Type B pancreatic cell (in vitro differentiated cells): Measurements from ENCODE around the gene PHF21A. TPM values are rescaled to one million over a fixed set of nuclear protein-coding genes. Genes with fewer than 3 reads are reported as not detected.
A peak's percentile ranks its signal among the peaks of the same experiment; 100 is the strongest.

Source experiments
- DNase-seq: peaks from one replicate; pipeline ENCODE4 v3.0.0; 2021; ENCODE audit warnings: mixed read lengths; ENCODE audit not compliant: unreplicated experiment; ENCODE audit errors: extremely low spot score
- H3K27ac Mint-ChIP-seq: 2 replicates; pipeline ENCODE4 v1.8.0; 2021; ENCODE audit warnings: mild to moderate bottlenecking, mixed read lengths
- H3K27me3 Mint-ChIP-seq: 2 replicates; pipeline ENCODE4 v1.8.0; 2021; ENCODE audit warnings: mixed read lengths
- H3K36me3 Mint-ChIP-seq: 2 replicates; pipeline ENCODE4 v1.8.0; 2021; ENCODE audit warnings: mixed read lengths
- H3K4me1 Mint-ChIP-seq: one replicate; pipeline ENCODE4 v1.8.0; 2021; ENCODE audit warnings: mixed read lengths; ENCODE audit not compliant: unreplicated experiment
- H3K4me3 Mint-ChIP-seq: 2 replicates; pipeline ENCODE4 v1.8.0; 2021; ENCODE audit warnings: mild to moderate bottlenecking, mixed read lengths
- H3K9me3 Mint-ChIP-seq: 2 replicates; pipeline ENCODE4 v1.8.0; 2021; ENCODE audit warnings: mixed read lengths
- total RNA-seq: library from RNA; stranded (reverse); gene quantifications from 2 replicates; pipeline ENCODE4 v1.2.1, GENCODE V29; 2021; ENCODE audit warnings: low replicate concordance
- TF ChIP-seq, protein P1 (sequence below): fragments of 200-600 bp; sonication (generic); conservative IDR thresholded peaks from 2 replicates; pipeline ENCODE4 v1.5.0; 2021; ENCODE audit warnings: antibody characterized with exemption, mild to moderate bottlenecking

PHF21A gene
- total RNA-seq, 1 donor from 2014 or later = 62.4 TPM

GRCh38 chr11:45929486-45930030 lies 191.7 kb downstream of the PHF21A start:
- Mint-ChIP-seq H3K9me3 (no peaks in the 10 kb centered on the region), H3K36me3 (peaks cover 7% of the 10 kb centered on the region), H3K27me3 (peaks cover 9% of the 10 kb centered on the region), H3K27ac (peak overlapping the region; percentile 90), H3K4me1 (peaks cover 6% of the 10 kb centered on the region), H3K4me3 (no peak overlapping the region)
- TF ChIP-seq, protein P1, sequence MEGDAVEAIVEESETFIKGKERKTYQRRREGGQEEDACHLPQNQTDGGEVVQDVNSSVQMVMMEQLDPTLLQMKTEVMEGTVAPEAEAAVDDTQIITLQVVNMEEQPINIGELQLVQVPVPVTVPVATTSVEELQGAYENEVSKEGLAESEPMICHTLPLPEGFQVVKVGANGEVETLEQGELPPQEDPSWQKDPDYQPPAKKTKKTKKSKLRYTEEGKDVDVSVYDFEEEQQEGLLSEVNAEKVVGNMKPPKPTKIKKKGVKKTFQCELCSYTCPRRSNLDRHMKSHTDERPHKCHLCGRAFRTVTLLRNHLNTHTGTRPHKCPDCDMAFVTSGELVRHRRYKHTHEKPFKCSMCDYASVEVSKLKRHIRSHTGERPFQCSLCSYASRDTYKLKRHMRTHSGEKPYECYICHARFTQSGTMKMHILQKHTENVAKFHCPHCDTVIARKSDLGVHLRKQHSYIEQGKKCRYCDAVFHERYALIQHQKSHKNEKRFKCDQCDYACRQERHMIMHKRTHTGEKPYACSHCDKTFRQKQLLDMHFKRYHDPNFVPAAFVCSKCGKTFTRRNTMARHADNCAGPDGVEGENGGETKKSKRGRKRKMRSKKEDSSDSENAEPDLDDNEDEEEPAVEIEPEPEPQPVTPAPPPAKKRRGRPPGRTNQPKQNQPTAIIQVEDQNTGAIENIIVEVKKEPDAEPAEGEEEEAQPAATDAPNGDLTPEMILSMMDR = no peak
- no peak for DNase-seq

DNA sequence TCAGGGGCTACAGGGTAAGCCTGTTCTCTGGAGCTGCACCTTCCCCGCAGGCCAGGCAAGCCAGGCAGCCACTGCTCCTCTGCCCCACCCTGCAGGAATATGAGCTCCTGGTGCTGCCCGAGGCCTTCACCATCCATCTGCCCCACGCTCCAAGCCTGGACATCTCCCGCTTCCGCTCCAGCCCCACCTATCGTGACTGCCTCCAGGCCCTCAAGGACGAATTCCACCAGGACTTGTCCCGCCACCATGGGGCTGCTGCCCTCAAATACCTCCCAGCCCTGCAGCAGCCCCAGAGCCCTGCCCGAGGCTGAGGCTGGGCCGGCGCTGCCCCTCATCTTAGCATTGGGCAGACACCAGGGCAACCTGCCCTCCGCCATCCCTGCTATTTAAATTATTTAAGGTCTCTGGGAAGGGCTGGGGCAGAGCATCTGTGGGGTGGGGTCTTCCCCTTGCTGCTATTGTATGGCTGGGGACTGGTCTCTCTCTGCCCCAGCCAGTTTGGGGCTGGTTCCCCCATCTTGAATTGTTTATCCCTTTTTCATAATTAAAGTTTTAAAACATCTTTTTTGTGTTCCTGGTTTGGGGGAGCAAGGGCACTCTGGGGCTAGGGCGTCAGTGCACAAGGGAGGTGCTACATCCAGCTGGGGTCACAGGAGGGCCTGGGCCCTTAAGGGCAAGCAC lies 192.6 kb downstream of the PHF21A start:
- Mint-ChIP-seq H3K36me3 (peaks cover 7% of the 10 kb centered on the region), H3K27me3 (peaks cover 17% of the 10 kb centered on the region), H3K4me1 (peaks cover 12% of the 10 kb centered on the region), H3K9me3 (no peaks in the 10 kb centered on the region), H3K4me3 (peak overlapping the region; percentile 51), H3K27ac (peak overlapping the region; percentile 68)
- DNase-seq = peak; percentile 66
- TF ChIP-seq, protein P1 = no peak

DNA sequence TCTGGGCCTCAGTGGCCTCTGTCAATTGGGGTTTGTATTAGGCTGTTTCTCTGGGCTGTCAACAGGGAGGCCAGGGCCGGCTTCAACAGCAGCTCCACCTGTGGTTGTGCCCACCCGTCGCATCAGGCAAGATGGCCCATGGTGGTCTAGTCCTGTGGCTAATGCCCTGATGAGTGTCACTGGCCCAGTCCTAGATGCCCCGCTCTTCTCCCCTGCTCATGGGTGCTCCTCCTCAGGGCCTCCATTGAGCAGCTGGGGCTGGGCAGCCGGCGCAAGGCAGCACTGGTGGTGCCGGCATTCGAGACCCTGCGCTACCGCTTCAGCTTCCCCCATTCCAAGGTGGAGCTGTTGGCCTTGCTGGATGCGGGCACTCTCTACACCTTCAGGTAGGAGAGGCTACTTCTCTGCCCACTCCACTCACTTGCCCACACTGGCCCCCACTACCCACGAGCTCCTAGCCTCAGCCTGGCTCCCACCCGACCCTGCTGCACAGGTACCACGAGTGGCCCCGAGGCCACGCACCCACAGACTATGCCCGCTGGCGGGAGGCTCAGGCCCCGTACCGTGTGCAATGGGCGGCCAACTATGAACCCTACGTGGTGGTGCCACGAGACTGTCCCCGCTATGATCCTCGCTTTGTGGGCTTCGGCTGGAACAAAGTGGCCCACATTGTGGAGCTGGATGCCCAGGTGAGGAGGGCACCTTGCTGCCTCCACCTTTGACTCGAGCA lies 193.4 kb downstream of the PHF21A start:
- peaks cover 7% of the 10 kb centered on the region for H3K36me3 Mint-ChIP-seq
- peaks cover 21% of the 10 kb centered on the region for H3K27me3 Mint-ChIP-seq
- no peak overlapping the region for H3K4me3 Mint-ChIP-seq
- peak overlapping the region; percentile 68 for H3K27ac Mint-ChIP-seq
- no peaks in the 10 kb centered on the region for H3K9me3 Mint-ChIP-seq
- DNase-seq = no peak
- peaks cover 12% of the 10 kb centered on the region for H3K4me1 Mint-ChIP-seq
- TF ChIP-seq, protein P1 = no peak

GRCh38 chr11:45927332-45927683 lies 193.9 kb downstream of the PHF21A start:
- Mint-ChIP-seq H3K27me3 (peaks cover 21% of the 10 kb centered on the region), H3K27ac (peak overlapping the region; percentile 61), H3K9me3 (no peaks in the 10 kb centered on the region), H3K4me1 (peaks cover 12% of the 10 kb centered on the region), H3K4me3 (no peak overlapping the region), H3K36me3 (peaks cover 7% of the 10 kb centered on the region)
- TF ChIP-seq, protein P1 = no peak
- no peak for DNase-seq

DNA sequence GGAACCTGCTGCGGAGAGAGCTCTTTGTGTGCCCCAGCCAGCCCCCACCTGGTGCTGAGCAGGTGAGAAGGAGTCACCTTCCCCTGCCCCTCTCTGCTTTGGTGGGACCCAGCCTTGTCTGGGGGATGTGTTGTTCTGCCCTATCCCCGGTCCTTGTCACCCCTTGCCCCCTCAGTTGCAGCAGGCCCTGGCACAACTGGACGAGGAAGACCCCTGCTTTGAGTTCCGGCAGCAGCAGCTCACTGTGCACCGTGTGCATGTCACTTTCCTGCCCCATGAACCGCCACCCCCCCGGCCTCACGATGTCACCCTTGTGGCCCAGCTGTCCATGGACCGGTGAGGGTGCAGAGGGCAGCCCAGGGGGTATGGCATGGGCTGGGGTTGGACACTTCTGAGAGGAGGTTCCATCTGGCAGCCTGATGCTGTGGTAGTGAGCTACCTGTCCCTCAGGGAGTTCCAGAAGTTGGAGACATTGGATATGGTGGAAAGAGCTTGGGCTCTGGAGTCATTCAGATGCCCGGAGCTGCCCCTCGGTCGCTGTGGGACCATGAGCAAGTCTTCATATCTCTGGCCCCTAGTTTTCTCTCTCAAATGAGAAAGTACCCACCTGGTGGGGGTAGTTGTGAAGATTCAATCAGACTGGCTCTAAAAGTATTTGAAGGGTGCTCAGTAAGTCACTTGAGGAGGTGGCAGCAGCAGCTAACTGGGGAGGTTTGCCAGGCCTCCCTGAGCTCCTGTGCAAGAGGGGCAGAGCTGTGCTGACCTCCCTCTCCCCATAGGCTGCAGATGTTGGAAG lies 194.5 kb downstream of the PHF21A start:
- Mint-ChIP-seq H3K4me1 (peaks cover 12% of the 10 kb centered on the region), H3K9me3 (no peaks in the 10 kb centered on the region), H3K27ac (peak overlapping the region; percentile 58), H3K36me3 (peaks cover 7% of the 10 kb centered on the region), H3K27me3 (peaks cover 22% of the 10 kb centered on the region), H3K4me3 (no peak overlapping the region)
- TF ChIP-seq, protein P1 = no peak
- DNase-seq = peak; percentile 68
